ENCODE measurements around the gene RNF208.
"Not testable (repeated sequence)": the region's sequence is repeated elsewhere in the genome, so short reads cannot be mapped to it uniquely, and the experiment has no call there.

Gene RNF208

DNA sequence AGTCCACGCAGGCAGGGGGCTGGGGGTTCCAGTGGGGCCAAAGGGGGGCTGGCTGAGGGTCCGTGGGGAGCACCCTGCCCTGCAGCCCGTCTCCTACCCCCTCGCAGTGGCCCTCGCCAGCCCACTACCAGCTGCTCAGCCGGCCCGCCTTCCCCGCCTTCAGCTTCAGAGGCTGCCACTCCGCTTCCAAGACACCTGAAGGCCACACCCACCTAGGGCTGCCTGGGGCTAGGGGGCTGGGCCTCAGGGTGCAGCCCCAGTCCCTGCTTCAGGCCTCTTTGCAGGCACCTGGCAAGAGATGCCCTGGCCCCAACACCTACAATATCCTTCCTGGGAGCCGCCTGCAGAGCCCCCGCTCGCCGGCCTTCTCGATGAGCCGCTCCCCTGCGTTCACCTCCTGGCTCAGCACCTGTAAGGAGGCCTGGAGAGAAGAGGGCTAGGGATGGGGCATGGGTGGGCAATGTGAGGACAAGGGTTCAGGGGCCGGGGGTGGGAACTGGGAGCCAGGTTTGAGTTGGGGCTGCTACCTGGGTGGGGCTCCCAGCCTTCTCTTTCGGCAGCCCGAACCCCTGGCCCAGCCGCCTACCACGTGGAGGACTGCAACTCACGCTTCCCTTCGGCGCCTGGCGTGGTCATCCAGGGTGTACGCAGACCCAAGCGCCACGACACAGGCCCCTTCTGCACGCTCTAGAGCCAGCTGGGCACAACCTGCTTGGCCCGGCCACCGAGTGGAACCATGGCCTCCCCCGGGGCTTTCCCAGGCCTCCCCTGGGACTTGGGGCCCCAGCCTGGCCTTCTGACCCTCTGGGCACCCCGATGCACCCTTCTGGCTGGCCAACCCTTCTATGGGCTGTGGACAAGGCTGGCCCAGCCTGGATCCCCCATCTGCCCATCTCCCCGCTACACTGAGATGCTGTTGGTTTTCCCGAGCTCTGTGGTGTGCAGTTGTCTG, 30.8 kb upstream of the RNF208 start:
- no peak for DNase-seq

DNA sequence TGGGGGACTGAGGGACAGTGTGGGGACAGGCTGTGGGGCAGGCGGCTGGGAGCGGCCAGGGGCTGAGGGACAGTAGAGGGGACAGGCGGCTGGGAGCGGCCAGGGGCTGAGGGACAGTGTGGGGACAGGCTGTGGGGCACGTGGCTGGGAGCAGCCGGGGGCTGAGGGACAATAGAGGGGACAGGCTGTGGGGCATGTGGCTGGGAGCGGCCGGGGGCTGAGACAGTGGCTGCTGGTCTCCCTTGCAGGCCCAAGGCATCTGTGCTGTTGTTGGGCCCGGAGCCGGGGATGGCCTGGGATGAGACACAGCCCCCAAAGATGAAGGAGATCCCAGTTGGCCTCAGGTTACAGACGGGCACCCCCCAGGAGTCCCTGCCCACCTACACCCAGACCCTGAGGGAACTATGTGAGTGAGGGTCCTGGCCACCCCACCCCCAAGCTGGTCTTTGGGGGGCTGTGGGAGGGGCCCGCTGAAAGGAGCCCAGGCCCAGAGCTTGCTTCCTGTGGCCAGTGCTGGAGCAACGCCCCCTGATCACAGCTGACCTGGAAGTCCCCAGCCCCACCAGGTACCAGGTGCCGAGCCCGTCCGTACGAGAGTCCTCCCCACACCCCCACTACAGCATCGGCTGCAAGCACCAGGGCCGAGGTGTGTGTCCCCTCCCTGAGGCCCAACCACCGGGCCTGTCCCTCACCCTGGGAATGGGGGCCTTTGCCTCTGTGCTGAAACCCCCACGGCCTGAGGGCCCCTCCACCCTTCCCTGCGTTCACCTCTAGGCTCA, 29.6 kb upstream of the RNF208 start:
- no peak for DNase-seq

DNA sequence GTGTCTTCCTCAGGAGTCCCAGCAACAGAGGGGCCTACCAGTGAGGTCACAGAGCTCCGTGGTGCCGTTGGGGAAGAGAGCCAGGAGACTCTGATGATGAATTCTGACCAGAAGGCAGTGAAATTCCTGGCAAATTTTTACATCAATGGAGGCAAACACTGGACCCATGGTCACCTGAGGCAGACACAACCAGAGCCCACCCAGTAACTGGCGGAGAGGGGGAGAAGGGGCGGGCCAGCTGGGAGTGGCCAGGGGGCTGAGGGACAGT, 29.1 kb upstream of the RNF208 start, which contains the start of gene STPG3:
Gene STPG3 (plus strand): TSS at position 93 of the 268 bp plus-strand sequence. CDS start 1 bp downstream, at position 94.
- no peak for DNase-seq

- no peak for DNase-seq
Measured at GRCh38 chr9:137250329-137251193, 28.5 kb upstream of the RNF208 start.

DNA sequence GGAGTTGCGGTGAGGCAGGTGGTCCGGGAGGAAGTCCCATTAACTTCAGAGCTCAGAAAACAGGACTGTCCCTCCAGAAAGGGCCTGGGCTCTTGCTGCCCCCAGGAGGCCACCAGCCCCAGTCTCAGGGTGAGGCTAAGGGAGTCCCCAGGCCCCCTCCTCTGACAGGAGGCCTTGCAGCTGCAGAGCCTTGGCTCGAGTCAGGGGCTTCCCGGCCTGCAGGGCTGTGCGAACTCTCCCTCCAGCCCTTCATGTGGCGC, 25.8 kb upstream of the RNF208 start:
- no peak for DNase-seq

GRCh38 chr9:137247135-137247915, 25.3 kb upstream of the RNF208 start:
- DNase-seq = no peak

DNA sequence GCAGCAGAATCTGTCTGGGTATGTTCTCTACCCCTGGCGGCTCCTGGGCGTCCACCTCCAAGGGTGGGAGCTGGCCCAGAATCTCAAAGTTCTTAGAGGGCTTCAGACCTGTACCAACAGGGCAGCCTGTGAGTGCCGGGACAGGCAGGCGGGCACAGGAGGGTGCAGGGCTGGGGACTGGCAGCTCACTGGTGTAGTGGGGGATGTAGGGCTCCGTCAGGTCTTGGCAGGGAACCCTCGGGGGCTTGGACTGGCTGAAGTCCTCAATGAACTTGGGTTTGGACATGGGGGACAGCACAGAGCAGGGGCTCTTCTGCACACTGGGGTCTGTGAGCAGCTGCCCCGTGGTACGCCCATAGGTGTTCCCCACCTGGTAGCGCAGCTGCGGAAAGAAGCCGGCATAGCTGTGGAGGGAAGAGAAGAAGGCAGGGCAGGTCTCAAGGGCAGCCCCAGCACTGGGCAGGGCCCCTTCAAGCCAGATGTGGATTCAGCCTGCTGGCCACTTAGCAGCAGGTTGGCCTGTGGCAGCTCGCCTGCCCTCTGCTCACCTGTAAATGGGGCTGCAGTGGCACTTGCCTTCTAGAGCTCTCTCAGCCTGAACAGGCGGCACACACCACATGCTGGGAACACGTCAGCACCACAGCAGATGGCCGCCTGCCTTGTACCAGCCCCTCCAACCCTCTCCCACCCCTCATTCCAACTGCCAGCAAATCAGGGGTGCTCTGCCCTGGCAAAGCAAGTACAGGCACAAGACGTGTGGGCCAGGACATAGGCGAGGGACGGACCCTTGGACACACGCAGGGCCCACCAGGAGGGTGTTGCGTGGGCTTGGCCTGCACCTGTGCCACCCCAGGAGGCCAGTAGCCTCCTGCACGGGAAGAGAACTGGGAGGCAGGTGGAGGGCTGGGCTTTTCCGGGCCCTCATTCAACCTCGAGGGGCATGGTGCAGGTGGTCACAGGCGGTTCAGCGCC, 23.7 kb upstream of the RNF208 start:
- no peak for DNase-seq

DNA sequence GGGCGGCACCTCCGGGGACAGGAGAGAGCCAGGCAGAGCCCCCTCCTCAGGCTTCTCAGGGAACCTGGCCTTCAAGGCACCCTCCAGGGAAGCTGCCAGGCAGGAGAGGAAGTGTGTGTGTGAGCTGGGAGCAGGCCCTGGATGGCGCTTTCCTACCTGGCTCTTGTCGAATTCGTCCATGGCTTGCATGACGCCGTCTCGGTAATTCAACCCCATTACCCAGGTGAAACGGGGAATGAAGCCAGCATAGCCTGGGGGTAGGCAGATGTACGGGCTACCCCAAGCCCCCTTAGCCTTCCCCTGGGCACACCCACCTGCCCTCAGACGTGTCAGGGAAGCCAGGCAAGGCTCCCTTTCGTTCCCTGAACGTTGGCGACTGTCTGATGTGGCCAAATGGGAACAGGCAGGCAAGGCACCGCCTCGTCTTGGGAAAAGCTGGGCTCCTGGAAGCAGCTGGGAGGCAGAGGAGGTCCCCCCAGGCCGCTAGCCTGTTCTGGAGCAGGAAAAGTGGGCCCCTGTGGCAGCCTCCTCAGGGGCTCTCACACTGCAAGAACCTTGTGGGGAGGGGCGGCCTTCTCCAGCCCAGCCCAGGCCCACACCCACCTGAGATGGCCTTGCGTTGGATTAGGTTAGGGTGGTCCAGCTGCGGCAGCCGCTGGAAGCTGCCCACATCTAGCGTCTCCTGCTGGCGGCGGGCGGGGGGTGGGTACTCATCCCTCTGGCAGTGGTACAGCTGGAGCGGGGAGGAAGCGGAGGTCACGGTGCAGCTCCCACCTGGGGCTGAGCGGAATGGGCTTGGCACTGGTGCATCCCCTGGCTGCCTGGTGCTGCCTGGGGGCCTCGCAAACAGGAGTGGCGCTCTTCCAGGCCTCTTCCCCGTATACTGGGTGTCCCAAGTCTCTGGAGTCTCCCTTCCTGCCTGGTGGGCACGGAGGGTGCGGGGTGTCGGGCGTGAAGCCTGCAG, 22.7 kb upstream of the RNF208 start:
- no peak for DNase-seq

GRCh38 chr9:137243626-137244485, 21.8 kb upstream of the RNF208 start:
- DNase-seq = peak; percentile 45

GRCh38 chr9:137243266-137243625, 21.2 kb upstream of the RNF208 start:
- DNase-seq = not testable (repeated sequence)

DNA sequence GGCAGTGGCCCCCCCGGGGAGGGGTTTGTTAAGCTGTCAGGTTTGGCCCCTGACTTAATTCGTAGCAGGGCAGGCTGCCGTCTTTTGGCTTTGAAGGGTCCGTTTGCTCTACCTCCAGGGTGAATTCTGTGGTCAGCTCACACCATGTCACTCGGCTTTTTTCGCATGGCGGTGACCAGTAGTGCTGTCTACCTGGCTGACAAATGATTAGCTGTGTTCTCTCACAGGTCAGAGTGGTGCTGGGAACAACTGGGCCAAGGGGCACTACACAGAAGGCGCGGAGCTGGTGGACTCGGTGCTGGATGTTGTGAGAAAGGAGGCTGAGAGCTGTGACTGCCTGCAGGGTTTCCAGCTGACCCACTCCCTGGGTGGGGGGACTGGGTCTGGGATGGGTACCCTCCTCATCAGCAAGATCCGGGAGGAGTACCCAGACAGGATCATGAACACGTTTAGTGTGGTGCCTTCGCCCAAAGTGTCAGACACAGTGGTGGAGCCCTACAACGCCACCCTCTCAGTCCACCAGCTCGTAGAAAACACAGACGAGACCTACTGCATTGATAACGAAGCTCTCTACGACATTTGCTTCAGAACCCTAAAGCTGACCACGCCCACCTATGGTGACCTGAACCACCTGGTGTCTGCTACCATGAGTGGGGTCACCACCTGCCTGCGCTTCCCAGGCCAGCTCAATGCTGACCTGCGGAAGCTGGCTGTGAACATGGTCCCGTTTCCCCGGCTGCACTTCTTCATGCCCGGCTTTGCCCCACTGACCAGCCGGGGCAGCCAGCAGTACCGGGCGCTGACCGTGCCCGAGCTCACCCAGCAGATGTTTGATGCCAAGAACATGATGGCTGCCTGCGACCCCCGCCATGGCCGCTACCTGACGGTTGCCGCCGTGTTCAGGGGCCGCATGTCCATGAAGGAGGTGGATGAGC, 20.5 kb upstream of the RNF208 start:
- no peak for DNase-seq

DNA sequence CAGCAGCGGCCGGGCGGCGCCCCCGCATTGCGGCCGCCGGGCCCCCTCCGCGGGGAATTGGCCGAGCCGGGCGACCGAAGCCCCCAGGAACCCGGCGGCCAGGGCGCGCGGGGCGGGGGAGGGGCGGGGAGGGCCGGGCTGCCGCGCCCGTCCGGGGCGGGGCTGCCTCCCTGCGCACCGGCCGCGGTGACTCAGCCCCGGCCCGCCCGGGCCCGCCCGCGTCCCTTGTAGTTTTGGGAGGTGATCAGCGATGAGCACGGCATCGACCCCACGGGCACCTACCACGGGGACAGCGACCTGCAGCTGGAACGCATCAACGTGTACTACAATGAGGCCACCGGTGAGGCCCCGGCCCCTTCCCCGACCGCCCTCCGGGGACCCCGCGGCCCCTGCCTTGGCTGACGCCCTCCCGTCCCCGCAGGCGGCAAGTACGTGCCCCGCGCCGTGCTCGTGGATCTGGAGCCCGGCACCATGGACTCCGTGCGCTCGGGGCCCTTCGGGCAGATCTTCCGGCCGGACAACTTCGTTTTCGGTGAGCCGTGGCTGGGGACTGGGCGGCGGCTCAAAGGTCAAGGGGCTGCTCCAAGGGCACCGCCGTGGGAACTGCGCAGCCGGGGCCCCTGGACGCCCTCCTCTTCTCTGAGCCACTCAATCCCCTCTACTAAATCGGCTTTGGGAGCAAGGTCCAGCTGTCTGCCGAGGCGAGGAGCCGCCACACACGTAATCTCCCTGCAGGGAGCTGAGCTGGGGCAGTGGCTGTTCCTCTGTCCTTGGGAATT, 19.6 kb upstream of the RNF208 start:
- DNase-seq = peak; percentile 76

DNA sequence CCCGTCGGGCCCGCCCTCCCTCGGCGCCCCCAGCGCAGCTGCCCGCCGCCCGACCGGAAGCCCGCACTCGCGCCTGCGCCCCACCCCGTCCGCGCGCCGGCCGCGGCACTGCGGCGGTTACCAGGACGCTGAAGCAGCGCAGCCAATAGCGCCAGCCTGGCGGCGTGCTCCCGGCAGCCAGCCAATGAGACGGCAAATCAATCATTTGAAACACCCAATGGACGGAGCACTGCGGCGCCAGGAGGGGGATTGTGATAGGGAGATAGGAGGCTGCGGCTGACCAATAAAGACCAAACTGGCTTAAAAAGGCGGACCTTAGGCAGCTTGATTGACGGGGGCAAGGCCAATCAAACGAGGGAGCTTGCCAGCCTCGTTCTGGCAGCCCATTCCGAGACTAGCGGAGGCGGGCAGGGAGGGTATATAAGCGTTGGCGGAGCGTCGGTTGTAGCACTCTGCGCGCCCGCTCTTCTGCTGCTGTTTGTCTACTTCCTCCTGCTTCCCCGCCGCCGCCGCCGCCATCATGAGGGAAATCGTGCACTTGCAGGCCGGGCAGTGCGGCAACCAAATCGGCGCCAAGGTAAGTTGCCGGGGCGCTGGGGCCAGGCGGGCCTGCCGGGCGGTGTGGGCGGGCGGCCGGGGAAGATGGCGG, 18.9 kb upstream of the RNF208 start, which contains the start of gene TUBB4B:
Gene TUBB4B (plus strand): TSS at position 447 of the 649 bp plus-strand sequence. CDS start 74 bp downstream, at position 521.
- DNase-seq = peak; percentile 97

DNA sequence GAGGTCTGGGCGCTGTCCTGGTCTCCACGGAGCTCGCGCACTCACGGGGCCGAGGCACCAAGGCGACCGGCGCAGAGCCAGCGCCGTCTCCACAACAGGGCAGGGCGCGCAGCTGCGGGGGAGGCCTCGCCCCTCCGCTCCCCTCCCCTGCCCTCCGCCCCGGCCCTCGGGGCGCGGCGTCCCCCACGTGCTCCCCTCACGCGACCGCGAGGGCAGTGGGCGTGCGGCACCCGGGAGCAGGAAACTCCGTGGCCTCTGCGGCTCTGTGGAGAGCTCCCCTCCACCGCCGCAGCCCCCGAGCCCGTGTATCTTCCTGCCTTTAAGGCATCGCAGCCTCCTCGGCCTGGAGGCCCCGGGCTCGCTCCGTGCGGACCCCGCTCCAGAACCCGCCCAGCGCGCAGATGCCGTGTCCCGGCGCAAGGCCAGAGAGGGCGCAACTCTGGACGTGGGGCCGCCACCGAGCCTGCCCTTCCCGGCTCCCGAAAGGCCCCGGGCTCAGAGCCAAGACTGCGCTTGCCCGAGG, 18.3 kb upstream of the RNF208 start:
- peak; percentile 81 for DNase-seq

GRCh38 chr9:137239541-137240200, 17.6 kb upstream of the RNF208 start:
- not testable (repeated sequence) for DNase-seq

Measured in stimulated activated CD4-positive, alpha-beta T cell treated with anti-CD3 and anti-CD28 coated beads, Interleukin-15, amount 100 ng/mL, for 24 hours (primary cell).